Upper lobe of left lung (tissue), 6 donors: Measurements from ENCODE around the gene MTA2. TPM values are rescaled to one million over a fixed set of nuclear protein-coding genes. Genes with fewer than 3 reads are reported as not detected.

Experiments used
- ATAC-seq, 2 donors: fragments of 200-7000 bp; cut with Tn5 transposase; one replicate each; pipeline ENCODE4 v1.9.1; 2022; ENCODE audit warnings: mild to moderate bottlenecking in 2 of 2, moderate library complexity in 2 of 2; ENCODE audit not compliant: low FRiP score in 2 of 2
- DNase-seq, 2 donors: peaks; one replicate each; pipeline ENCODE4 v3.0.0-alpha.2; 2019 to 2020
- H3K27ac ChIP-seq, 4 donors: fragments of 200-600 bp; sonication (generic); one replicate each; pipeline ENCODE4 v1.5.1; 2016 to 2019
- H3K27me3 ChIP-seq, 4 donors: fragments of 200-600 bp; sonication (generic); one replicate each; pipeline ENCODE4 v1.5.1; 2017 to 2019
- H3K36me3 ChIP-seq, 4 donors: fragments of 200-600 bp; sonication (generic); one replicate each; pipeline ENCODE4 v1.5.1; 2016 to 2019
- H3K4me1 ChIP-seq, 4 donors: fragments of 200-600 bp; sonication (generic); one replicate each; pipeline ENCODE4 v1.5.1; 2018 to 2019
- H3K4me3 ChIP-seq, 4 donors: fragments of 200-600 bp; sonication (generic); one replicate each; pipeline ENCODE4 v1.5.1; 2017 to 2019; ENCODE audit warnings: mild to moderate bottlenecking in 2 of 4, moderate library complexity in 1 of 4
- H3K9me3 ChIP-seq, 4 donors: fragments of 200-600 bp; sonication (generic); one replicate each; pipeline ENCODE4 v1.5.1; 2018 to 2019
- CTCF ChIP-seq, 6 experiments: fragments of 450-650 bp in 4 of 6; fragments of 200-600 bp in 2 of 6; sonication (generic) in 2 of 6; IDR thresholded peaks; one replicate each; pipeline ENCODE4 v1.5.1; 2016 to 2019; ENCODE audit warnings: antibody characterized with exemption in 6 of 6
- EP300 ChIP-seq, 4 donors: sonication (generic); formaldehyde crosslinking; IDR thresholded peaks; one replicate each; pipeline ENCODE4 v1.5.1; 2017; ENCODE audit warnings: antibody characterized with exemption in 4 of 4, control low read depth in 2 of 4
- POLR2A ChIP-seq, 4 donors: fragments of 450-650 bp; IDR thresholded peaks; one replicate each; pipeline ENCODE4 v1.5.1; 2016 to 2017; ENCODE audit warnings: antibody characterized with exemption in 4 of 4, mild to moderate bottlenecking in 2 of 4
- POLR2AphosphoS5 ChIP-seq, 2 donors: sonication (generic); formaldehyde crosslinking; IDR thresholded peaks; one replicate each; pipeline ENCODE4 v1.5.1; 2017; ENCODE audit warnings: antibody characterized with exemption in 2 of 2
- WGBS, 2 donors: methylation state at CpG; one replicate each; pipeline ENCODE4 v1.1.5; 2017 to 2018; 5-methylcytosine and 5-hydroxymethylcytosine counted together
- total RNA-seq, 6 donors: library from RNA; depleted of rRNA in 4 of 6; stranded (reverse); fragments of >200 nt in 4 of 6; gene quantifications; one replicate each; pipeline versions ENCODE4 v1.1.0 to v1.2.1, GENCODE V29; 2016 to 2021
- donor health status: DM: no; HTN: no; CAD: no; lungs with moderate emphysema.
- donor health status: DM: no; HTN: yes; CAD: no; lungs with severe emphysema.

Gene MTA2
- total RNA-seq, 6 donors from 2014 or later: 57.6 to 88.0 (median 69.8) TPM

- Histone ChIP-seq H3K9me3 (no peaks in the 10 kb centered on the region), H3K27ac (no peak overlapping the region), H3K4me1 (peaks cover 13 to 24% (median 22%) of the 10 kb centered on the region in 4 donors), H3K36me3 (peaks cover 12 to 71% (median 31%) of the 10 kb centered on the region in 4 donors), H3K4me3 (no peak overlapping the region), H3K27me3 (no peaks in the 10 kb centered on the region)
- DNase-seq (peak in 1 of 2 donors; percentile 48), ATAC-seq (no peak)
- WGBS, 2 donors: 84 to 100% methylated on average over 4 to 6 of the region's 6 CpGs
- TF ChIP-seq EP300 (IDR thresholded peaks at IDR 0.05) (no peak), POLR2A (IDR thresholded peaks at IDR 0.05) (no peak), POLR2AphosphoS5 (IDR thresholded peaks at IDR 0.05) (no peak), CTCF (IDR thresholded peaks at IDR 0.05) (no peak)
Observed at GRCh38 chr11:62605467-62605866, 3.8 kb upstream of the MTA2 start.

- Histone ChIP-seq H3K27ac (no peak overlapping the region), H3K4me3 (no peak overlapping the region), H3K36me3 (peaks cover 12 to 62% (median 31%) of the 10 kb centered on the region in 4 donors), H3K27me3 (no peaks in the 10 kb centered on the region), H3K9me3 (no peaks in the 10 kb centered on the region), H3K4me1 (peaks cover 21 to 33% (median 26%) of the 10 kb centered on the region in 4 donors)
- ATAC-seq (no peak), DNase-seq (no peak)
- whole genome bisulfite sequencing, 2 donors: 84 to 90% methylated on average over 11 to 13 of the region's 13 CpGs
- TF ChIP-seq POLR2AphosphoS5 (IDR thresholded peaks at IDR 0.05): no peak
- no peak for TF ChIP-seq EP300 (IDR thresholded peaks at IDR 0.05)
- no peak for TF ChIP-seq POLR2A (IDR thresholded peaks at IDR 0.05)
- no peak for TF ChIP-seq CTCF (IDR thresholded peaks at IDR 0.05)
Observed at GRCh38 chr11:62604460-62605120, 2.9 kb upstream of the MTA2 start.

GRCh38 chr11:62603776-62604299, 2.2 kb upstream of the MTA2 start:
- WGBS, 2 donors: 89 to 99% methylated on average over 8 of the region's 8 CpGs
- Histone ChIP-seq H3K9me3 (no peaks in the 10 kb centered on the region), H3K36me3 (peaks cover 12 to 55% (median 30%) of the 10 kb centered on the region in 4 donors), H3K4me3 (no peak overlapping the region), H3K4me1 (peaks cover 27 to 40% (median 33%) of the 10 kb centered on the region in 4 donors), H3K27me3 (no peaks in the 10 kb centered on the region), H3K27ac (no peak overlapping the region)
- TF ChIP-seq POLR2AphosphoS5 (IDR thresholded peaks at IDR 0.05) (no peak), EP300 (IDR thresholded peaks at IDR 0.05) (no peak)
- ATAC-seq (no peak), DNase-seq (no peak)

DNA sequence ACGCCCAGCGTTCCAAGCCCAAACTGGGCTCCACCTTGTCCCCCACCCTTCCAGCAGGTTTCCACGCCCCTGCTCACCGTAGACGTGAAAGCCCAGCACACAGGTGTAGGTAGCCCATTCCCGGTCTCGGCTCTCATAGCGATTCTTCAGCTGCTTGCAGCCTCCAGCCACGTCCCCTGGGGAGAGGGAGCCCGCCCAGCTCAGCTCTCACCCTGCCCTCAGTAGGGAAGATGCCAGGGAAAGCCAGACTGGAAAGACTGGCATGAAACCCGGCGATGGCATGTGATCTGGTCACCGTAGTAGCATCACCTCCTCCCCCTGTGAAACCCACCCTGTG, 1.4 kb upstream of the MTA2 start:
- peak overlapping the region in 3 of 4 donors; percentile 76 to 91 (median 85) for H3K4me3 ChIP-seq
- peak overlapping the region; percentile 91 to 100 (median 97) for H3K27ac ChIP-seq
- no peaks in the 10 kb centered on the region for H3K27me3 ChIP-seq
- ATAC-seq: no peak
- WGBS, 2 donors: 83% methylated on average over 4 to 13 of the region's 13 CpGs
- no peaks in the 10 kb centered on the region for H3K9me3 ChIP-seq
- H3K36me3 ChIP-seq: peaks cover 12 to 53% (median 31%) of the 10 kb centered on the region in 4 donors
- H3K4me1 ChIP-seq: peaks cover 32 to 43% (median 37%) of the 10 kb centered on the region in 4 donors
- no peak for TF ChIP-seq EP300 (IDR thresholded peaks at IDR 0.05)
- TF ChIP-seq POLR2AphosphoS5 (IDR thresholded peaks at IDR 0.05): no peak
- no peak for TF ChIP-seq POLR2A (IDR thresholded peaks at IDR 0.05)
- TF ChIP-seq CTCF (IDR thresholded peaks at IDR 0.05): no peak
- no peak for DNase-seq

DNA sequence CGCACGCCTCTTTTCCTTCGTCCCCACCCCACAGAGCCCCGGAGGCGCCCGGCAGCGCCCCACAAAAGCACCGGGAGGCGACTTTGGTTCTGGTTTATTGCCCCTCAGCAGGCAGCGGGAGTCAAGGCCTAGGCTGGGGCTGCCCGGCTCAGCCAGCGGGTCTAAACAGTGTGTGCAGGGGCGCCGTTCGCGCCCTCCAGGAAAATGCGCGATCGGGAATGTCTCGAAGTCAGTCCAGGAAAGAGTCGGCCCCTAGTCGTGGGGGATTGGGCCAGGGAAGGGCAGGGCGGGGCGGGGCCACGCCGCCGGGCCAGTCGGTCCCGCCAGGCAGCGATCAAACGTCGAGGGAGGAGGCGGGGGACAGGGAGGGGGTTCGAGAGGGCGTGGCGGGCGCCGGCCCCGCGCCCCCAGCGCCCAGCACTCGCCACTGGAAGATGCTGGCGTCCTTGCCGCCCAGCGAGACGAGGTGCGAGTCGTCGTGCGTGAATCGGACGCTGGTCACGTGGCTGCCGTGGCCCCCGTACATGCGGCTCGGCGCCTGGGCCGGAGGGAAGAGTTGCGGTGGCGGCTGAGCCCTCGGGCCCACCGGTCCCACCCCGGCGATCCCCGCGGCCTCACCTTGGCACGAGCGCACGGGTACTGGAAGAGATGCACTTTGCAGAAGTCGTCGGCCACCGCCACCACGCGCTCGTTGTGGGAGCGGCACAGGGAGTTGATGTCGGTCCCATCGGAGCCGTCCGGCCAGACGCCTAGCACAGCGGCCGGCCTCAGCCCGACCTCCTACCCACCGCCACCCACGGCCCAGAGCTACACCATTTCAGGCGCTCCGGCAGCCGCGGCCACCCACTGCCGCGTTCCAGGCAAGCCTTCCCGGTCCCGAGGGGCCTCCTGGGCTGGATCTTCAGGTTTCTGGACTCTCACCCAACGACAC, 741 bp upstream of the MTA2 start:
- DNase-seq (peak; percentile 82 to 91), ATAC-seq (peak; percentile 76)
- peaks cover 32 to 44% (median 36%) of the 10 kb centered on the region in 4 donors for H3K4me1 ChIP-seq
- H3K27me3 ChIP-seq: no peaks in the 10 kb centered on the region
- 25 to 41% methylated on average over 14 to 82 of the region's 96 CpGs for WGBS, 2 donors
- peak overlapping the region; percentile 91 to 100 (median 97) for H3K27ac ChIP-seq
- H3K9me3 ChIP-seq: no peaks in the 10 kb centered on the region
- TF ChIP-seq CTCF (IDR thresholded peaks at IDR 0.05): peak in 3 of 6 experiments; percentile 22 to 45 (median 36)
- no peak for TF ChIP-seq EP300 (IDR thresholded peaks at IDR 0.05)
- TF ChIP-seq POLR2AphosphoS5 (IDR thresholded peaks at IDR 0.05): peak; percentile 33 to 54
- peak in 2 of 4 donors; percentile 16 to 19 for TF ChIP-seq POLR2A (IDR thresholded peaks at IDR 0.05)
- peaks cover 19 to 53% (median 34%) of the 10 kb centered on the region in 4 donors for H3K36me3 ChIP-seq
- H3K4me3 ChIP-seq: peak overlapping the region; percentile 59 to 91 (median 80)
